Measurements from ENCODE around the gene DHRS1.

The DHRS1 gene

GRCh38 chr14:24280797-24281460 lies 18.7 kb downstream of the DHRS1 start:
- no peak for DNase-seq

- DNase-seq = no peak
Measured at GRCh38 chr14:24279301-24280186, 20.0 kb downstream of the DHRS1 start.

- no peak for DNase-seq
Measured at GRCh38 chr14:24278424-24278823, 21.2 kb downstream of the DHRS1 start.

DNA sequence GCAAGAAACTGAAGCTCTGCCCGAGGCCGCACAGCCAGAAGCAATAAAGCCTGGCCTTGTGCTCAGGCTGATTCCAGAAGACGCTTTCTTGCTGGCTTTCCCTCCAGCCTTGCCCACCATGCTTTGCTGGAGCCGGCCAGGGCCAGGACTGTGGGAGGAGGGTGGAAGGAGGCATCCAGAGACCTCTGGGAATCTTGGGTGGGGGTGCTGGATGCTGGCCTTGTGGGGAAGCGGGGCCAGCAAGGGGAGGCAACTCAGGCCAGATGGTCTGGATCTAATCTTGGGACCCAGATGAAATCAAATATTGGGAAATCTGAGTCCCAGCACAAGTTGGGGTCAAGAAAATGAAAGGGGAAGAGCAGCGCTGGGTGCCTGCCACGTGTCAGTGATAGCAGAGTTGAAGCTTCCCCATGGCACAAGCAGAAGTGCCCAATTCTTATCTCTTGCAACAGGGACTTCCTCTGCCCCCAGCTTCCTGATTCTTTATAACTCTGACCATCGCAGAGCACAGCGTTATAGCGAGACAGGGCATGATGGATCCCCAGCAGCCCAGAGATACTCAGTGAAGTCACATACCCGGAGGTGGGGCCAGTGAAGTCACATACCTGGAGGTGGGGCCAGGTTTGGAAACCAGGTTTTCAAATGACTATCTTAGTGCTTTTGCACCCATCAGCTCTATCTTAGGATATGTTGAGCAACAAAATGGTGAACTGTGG lies 21.8 kb downstream of the DHRS1 start:
- no peak for DNase-seq

DNA sequence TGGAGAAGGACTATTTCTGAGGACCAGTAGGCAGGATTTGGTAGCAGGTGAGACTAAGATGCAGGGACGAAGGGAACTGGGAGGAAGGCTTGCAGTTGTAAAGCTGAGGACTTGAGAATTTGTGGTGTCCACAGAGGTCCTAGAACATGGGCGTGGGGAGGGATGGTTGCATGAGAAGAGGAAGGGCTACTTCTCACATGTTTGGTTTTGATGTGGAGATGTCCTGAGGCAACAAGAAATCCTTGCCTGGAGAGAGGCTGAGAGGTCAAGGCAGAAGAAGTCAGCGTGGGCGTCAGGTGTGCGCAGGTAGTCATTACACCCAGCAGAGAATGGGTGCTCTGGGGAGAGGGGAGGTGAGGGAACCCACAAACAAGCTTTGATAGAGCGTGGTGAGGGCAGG lies 22.5 kb downstream of the DHRS1 start:
- DNase-seq = no peak

GRCh38 chr14:24274101-24274543 lies 25.5 kb downstream of the DHRS1 start:
- DNase-seq = no peak

DNA sequence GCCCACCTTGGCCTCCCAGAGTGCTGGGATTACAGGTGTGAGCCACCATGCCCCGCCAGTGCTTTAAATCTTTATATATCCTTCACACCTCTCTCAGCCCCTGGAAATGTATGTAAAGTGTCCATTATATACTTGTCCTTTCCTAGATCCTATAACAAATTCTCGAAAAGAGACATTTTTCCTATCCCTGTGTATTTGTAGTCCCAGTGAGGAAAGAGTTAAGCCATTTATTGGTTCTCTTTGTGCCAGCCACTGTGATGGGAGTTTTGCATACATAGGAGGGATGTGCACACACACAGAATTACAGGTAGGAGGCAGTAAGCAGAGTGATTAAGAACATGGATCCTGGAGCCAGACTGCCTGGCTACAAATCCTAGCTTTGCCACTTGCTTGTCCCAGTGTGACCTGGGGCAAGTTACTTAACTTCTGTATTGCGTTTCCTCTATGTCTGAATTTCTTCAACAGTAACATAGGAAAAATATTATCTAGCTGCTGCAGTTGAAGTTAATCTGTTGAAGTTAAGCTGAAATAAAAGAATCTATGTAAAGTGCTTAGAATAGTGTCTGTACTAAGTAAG lies 26.1 kb downstream of the DHRS1 start:
- DNase-seq = no peak

- no peak for DNase-seq
Measured at GRCh38 chr14:24272467-24272866, 27.1 kb downstream of the DHRS1 start.

GRCh38 chr14:24271834-24272263 lies 27.7 kb downstream of the DHRS1 start:
- DNase-seq = no peak

DNA sequence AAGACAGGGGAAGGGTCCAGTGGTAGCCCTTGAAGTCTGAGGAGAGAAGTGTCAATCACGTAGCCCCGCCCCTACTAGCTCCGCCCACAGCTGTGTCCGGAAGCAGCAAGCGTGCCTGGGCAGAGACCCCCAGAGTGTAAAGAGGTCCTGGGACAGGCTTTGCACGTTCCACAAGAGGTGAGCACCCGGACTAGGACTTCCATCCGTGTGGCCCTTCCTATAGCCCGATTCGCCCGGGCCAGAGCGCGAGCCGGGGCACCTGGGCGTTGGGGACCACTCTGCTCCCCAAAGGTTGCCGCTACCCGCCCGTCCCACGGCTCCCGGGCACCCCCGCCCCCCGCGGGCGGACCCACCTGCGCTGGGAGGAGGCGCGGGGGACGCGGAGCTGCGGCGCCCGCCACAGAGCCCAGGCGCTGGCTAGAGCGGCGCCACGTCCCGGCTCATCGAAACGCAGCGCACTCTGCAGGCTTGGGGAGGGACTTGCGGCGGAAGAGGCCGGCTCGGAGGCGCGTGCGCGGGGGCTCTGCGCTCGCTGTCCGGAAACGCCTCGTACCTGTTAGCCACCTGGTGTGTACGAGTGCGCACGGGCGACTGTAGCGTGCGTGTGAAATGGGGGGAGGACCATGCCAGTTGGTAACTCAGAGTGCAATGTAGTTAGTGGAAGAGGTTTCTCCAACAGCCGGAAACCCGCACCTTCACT lies 28.3 kb downstream of the DHRS1 start, which contains the start of gene RABGGTA:
TSS of gene RABGGTA (minus strand) at position 464 of the 700 bp plus-strand sequence. CDS start 482 bp downstream, outside the sequence.
- peak; percentile 91 for DNase-seq

GRCh38 chr14:24270537-24271133 lies 28.9 kb downstream of the DHRS1 start:
- DNase-seq = peak; percentile 57

GRCh38 chr14:24269910-24270536 lies 29.6 kb downstream of the DHRS1 start:
- no peak for DNase-seq

- no peak for DNase-seq
Measured at GRCh38 chr14:24269368-24269767, 30.2 kb downstream of the DHRS1 start.

GRCh38 chr14:24268225-24268624 lies 31.4 kb downstream of the DHRS1 start:
- DNase-seq = no peak

DNA sequence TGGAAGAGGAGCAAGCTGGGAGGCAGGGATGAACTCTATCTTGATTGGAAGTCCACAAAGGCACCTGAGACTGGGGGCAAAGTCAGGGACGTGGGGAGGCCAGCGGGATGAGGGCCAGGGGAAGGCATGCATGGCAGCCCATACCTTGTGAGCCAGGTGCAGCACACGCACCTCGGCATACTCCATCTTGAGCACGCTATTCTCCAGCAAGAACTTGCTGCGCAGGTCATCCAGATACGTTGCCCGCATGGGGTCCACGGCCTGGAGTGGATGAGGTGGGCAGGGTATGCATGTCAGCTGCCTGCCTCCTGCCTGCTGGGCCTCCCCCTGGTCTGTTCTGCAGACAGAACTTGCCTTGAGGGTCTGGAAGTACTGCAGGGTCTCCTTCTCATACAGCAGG lies 32.1 kb downstream of the DHRS1 start:
- no peak for DNase-seq

GRCh38 chr14:24266344-24267244 lies 33.0 kb downstream of the DHRS1 start:
- no peak for DNase-seq

DNA sequence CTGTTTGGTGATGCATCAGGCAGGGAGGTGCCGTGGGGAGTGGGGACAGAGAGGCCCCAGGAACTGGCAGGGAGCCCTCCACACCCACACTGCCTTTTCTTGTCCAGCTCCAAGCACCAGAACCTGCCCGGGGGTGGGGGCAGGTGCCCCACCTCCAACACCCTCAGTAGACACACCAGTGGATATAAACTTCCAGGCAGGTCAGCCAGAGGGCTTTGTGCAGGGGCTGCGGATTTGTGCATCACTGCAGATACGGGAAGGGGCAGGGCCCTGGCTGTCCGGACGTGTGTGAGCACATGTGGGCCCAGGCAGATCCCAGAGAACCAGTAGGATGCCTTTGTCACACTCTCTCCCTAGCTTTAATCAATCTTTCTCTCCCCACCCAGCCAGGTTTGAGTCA lies 35.3 kb downstream of the DHRS1 start:
- DNase-seq = no peak

DNA sequence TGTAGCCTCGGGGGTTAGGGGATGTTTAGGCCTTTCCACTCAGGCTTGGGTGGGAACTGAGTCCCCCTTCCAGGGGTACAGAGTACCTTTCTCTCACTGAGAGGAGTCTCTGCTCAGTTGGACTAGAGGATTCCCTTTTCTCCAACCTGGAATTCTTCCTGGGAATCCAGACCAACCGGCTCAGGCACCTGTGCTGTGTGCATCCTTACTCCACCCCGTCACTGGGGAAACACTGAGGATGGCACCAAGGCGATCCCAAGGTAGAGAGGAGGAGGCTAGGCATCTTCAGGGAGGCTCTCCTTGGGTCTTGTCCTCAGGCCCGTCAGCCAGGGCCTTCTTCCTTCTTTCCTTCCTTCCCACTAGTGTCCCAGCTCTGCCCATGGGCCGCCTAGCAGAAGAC lies 35.7 kb downstream of the DHRS1 start:
- no peak for DNase-seq

- DNase-seq = no peak
Measured at GRCh38 chr14:24262821-24263733, 36.5 kb downstream of the DHRS1 start, which contains the start of gene TGM1. Gene TGM1, minus strand, starts transcription at chr14:24263177. Its CDS starts 825 bp downstream, at chr14:24262352.

All from DMS153 (cell line).